ENCODE results near the gene SMIM10L1. TPM values are rescaled to one million over a fixed set of nuclear protein-coding genes. Genes with fewer than 3 reads are reported as not detected.

The SMIM10L1 gene
- total and polyA plus RNA-seq, 2 of the 8 experiments (the other 6 are each of a cell fraction or from before 2014, with no cell fraction given): 3.7 to 14.2 TPM

DNA sequence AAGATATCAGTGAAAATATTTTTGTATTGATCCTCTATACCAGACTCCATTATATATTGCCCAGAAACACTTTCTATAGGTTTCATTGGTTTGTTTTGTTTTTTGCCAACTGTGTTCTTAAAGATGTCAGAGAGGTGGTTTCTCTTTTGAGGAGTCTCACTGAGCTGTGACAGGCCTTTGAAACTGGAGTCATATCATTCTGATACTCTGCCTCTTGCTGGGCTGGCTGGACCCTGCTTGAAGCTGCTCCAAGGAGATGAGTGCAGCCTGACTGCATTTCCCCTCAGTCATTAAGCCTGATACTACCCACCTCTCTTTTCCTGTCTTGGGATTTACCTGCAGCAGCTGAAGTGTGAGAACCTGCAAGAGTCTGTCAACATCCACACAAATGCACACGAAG is 20.2 kb upstream of the SMIM10L1 start (continued):
- TF ChIP-seq BCL11A (IDR thresholded peaks at IDR 0.05; ENCODE audit: low read depth in 2 of 2, low read length in 2 of 2): no peak
